ENCODE results near the gene NEK10. TPM values are rescaled to one million over a fixed set of nuclear protein-coding genes. Genes with fewer than 3 reads are reported as not detected.

NEK10 gene
- total RNA-seq, 6 experiments from 2014 or later = 5.2 to 9.5 (median 6.5) TPM

DNA sequence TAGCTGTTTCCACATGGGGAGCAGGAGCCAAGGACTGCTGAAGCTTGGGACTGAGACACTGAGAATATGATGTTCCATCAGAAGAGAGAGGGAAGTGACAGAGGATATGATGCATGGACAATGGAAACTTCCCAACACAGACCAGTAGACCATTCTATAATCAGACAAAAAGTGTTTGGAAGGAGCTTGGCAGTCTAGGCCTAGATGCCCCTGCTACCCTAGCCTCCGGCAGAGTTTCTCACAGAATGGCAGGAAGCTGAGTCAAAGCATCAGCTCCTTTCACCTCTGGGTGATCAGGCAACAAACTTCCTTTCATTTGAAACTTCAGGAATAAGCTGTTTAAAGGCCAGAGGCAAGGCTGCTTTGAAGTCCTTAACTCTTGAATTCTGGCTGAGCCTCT, 222.0 kb downstream of the NEK10 start:
- Mint-ChIP-seq H3K36me3 (ENCODE audit: low read depth) (peaks cover 3% of the 10 kb centered on the region), H3K27ac (peak overlapping the region; percentile 77), H3K27me3 (ENCODE audit: insufficient read depth) (peaks cover 4% of the 10 kb centered on the region; the same call in 1 of the 2 replicates), H3K4me1 (ENCODE audit: low read depth) (peaks cover 23% of the 10 kb centered on the region), H3K4me3 (no peak overlapping the region), H3K9me3 (no peaks in the 10 kb centered on the region; the same call in 1 of the 2 replicates)
- TF ChIP-seq, protein P1, sequence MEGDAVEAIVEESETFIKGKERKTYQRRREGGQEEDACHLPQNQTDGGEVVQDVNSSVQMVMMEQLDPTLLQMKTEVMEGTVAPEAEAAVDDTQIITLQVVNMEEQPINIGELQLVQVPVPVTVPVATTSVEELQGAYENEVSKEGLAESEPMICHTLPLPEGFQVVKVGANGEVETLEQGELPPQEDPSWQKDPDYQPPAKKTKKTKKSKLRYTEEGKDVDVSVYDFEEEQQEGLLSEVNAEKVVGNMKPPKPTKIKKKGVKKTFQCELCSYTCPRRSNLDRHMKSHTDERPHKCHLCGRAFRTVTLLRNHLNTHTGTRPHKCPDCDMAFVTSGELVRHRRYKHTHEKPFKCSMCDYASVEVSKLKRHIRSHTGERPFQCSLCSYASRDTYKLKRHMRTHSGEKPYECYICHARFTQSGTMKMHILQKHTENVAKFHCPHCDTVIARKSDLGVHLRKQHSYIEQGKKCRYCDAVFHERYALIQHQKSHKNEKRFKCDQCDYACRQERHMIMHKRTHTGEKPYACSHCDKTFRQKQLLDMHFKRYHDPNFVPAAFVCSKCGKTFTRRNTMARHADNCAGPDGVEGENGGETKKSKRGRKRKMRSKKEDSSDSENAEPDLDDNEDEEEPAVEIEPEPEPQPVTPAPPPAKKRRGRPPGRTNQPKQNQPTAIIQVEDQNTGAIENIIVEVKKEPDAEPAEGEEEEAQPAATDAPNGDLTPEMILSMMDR (IDR thresholded peaks at IDR 0.05) = no peak
- peak; percentile 23 for DNase-seq

DNA sequence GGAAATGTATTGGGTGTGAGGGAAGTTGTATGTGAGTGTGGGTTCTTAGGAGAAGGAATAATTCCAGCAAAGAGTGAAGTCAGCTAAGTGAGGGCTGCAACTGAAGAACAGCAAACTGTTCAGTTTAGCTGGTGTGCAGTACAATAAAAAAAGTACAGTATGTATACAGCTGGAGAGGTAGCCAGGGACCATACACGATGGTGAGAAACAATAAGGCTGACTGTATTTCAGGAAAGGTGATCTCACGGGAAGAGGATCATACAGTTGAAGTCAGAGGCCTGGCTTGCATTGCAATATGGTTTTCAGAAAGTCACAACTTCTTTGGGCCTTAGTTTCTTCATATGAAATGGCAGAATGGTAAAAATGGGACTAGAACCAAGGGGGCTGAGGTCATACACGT, 222.4 kb downstream of the NEK10 start:
- no peak for DNase-seq
- TF ChIP-seq, protein P1 (IDR thresholded peaks at IDR 0.05) = no peak
- H3K4me1 Mint-ChIP-seq (ENCODE audit: low read depth) = peaks cover 23% of the 10 kb centered on the region
- peak overlapping the region; percentile 77 for H3K27ac Mint-ChIP-seq
- peaks cover 4% of the 10 kb centered on the region; the same call in 1 of the 2 replicates for H3K27me3 Mint-ChIP-seq (ENCODE audit: insufficient read depth)
- peaks cover 7% of the 10 kb centered on the region for H3K36me3 Mint-ChIP-seq (ENCODE audit: low read depth)
- no peak overlapping the region for H3K4me3 Mint-ChIP-seq
- H3K9me3 Mint-ChIP-seq = peaks cover under 1% of the 10 kb centered on the region

DNA sequence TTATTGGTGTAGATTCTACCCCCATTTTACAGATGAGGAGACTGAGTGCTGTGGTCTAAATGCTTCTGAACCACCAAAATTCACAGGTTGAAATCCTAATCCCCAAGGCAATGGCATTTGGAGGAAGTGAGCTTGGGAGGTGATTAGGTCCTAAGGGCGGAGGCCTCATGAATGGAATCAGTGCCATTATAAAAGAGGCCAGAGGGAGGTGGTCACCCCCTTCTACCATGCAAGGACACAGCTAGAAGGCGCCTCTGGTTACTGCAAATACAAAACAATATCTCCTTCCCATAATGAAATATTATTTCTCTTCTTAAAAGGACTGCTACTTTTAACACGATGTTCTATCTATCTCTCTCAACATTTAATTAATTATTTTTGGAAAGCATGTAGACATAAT, 223.5 kb downstream of the NEK10 start:
- H3K27ac Mint-ChIP-seq = no peak overlapping the region
- H3K36me3 Mint-ChIP-seq (ENCODE audit: low read depth) = peaks cover 16% of the 10 kb centered on the region
- H3K9me3 Mint-ChIP-seq = peaks cover 8% of the 10 kb centered on the region
- no peak for DNase-seq
- TF ChIP-seq, protein P1 (IDR thresholded peaks at IDR 0.05) = no peak
- no peaks in the 10 kb centered on the region for H3K27me3 Mint-ChIP-seq (ENCODE audit: insufficient read depth)
- peaks cover 23% of the 10 kb centered on the region for H3K4me1 Mint-ChIP-seq (ENCODE audit: low read depth)
- H3K4me3 Mint-ChIP-seq = no peak overlapping the region

DNA sequence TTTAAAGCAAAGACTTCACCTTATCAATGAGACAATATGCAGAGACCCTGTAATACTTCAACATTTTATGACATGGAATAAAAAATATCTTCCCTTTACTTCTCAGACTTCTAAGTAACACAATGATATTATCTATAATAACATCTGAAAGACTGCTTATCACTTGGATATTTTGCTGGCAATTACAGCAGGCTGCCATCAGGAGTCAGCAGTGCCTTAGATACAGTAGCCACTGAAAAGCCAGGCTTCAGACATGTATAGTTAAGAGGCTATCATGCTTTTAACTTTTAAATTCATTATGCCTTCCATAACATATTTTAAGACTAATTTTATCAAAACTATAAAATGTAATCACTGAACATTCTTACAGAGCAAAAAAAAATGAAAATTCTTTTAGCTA, 227.5 kb downstream of the NEK10 start:
- Mint-ChIP-seq H3K4me1 (ENCODE audit: low read depth) (peaks cover 9% of the 10 kb centered on the region), H3K27ac (no peak overlapping the region), H3K9me3 (peaks cover 8% of the 10 kb centered on the region), H3K4me3 (no peak overlapping the region), H3K36me3 (ENCODE audit: low read depth) (peaks cover 32% of the 10 kb centered on the region), H3K27me3 (ENCODE audit: insufficient read depth) (no peaks in the 10 kb centered on the region)
- DNase-seq = no peak
- TF ChIP-seq, protein P1 (IDR thresholded peaks at IDR 0.05) = peak; percentile 43; the same call in 1 of the 2 replicates

DNA sequence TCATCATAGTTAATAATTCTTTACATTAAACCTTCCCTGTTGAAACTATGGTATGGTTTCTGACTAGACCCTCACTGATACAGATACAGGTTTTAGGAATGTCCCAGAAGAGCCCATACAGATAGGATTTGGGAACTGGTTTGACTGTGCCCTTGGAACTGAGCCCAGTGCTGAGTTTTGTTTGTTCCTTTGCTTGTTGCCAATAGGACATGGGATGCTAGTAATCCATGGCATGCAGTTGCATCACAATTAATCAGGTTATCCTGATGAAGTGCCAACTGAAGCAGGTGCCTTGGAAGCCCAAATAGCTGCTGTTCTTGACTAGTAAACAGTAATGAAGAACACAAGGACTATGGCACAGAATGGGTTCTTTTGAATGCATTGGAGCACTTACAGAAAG, 230.6 kb downstream of the NEK10 start:
- Mint-ChIP-seq H3K36me3 (ENCODE audit: low read depth) (peaks cover 32% of the 10 kb centered on the region), H3K4me1 (ENCODE audit: low read depth) (peaks cover 9% of the 10 kb centered on the region), H3K27ac (no peak overlapping the region), H3K4me3 (no peak overlapping the region), H3K27me3 (ENCODE audit: insufficient read depth) (no peaks in the 10 kb centered on the region), H3K9me3 (peaks cover 8% of the 10 kb centered on the region)
- TF ChIP-seq, protein P1 (IDR thresholded peaks at IDR 0.05) = no peak
- no peak for DNase-seq

DNA sequence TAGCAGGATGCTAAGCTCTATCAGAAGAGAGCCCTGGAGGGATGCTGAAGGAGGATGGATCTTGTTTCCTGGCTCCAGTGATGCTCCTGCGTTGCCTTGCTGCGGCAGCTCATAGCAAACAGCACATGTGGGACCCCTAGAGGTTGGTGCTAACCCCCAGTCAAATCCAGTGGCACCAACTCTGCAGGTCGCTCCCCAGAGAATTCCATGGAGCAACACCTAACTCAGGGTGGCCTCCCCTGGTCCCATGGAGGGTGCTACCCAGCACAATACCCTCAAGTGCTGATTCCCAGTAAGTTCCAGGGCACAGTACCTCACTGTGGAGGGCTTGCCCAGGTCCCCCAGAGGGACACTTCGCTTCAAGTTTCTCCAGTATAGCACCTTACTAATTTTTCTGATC, 231.2 kb downstream of the NEK10 start:
- DNase-seq = no peak
- TF ChIP-seq, protein P1 (IDR thresholded peaks at IDR 0.05) = no peak
- H3K4me3 Mint-ChIP-seq = no peak overlapping the region
- H3K36me3 Mint-ChIP-seq (ENCODE audit: low read depth) = peaks cover 32% of the 10 kb centered on the region
- peaks cover 8% of the 10 kb centered on the region for H3K9me3 Mint-ChIP-seq
- peaks cover 9% of the 10 kb centered on the region for H3K4me1 Mint-ChIP-seq (ENCODE audit: low read depth)
- no peak overlapping the region for H3K27ac Mint-ChIP-seq
- H3K27me3 Mint-ChIP-seq (ENCODE audit: insufficient read depth) = no peaks in the 10 kb centered on the region
